OCI-LY1 (cell line): ENCODE data around the gene CD96.

Experiments
- EZH2 ChIP-seq: fragments of 200-600 bp; sonication (generic), shearing (Covaris generic); IDR thresholded peaks from 2 replicates; pipeline ENCODE4 v1.8.0; 2017; ENCODE audit warnings: borderline replicate concordance, mixed run types, mild to moderate bottlenecking, antibody characterized with exemption, low read length, moderate library complexity, mixed read lengths
- TF ChIP-seq, protein P1 (sequence below): fragments of 200-600 bp; sonication (generic), shearing (Covaris generic); IDR thresholded peaks from 2 replicates; pipeline ENCODE4 v1.5.1; 2017; ENCODE audit warnings: mild to moderate bottlenecking, antibody characterized with exemption, low read length, moderate library complexity, mixed read lengths

DNA sequence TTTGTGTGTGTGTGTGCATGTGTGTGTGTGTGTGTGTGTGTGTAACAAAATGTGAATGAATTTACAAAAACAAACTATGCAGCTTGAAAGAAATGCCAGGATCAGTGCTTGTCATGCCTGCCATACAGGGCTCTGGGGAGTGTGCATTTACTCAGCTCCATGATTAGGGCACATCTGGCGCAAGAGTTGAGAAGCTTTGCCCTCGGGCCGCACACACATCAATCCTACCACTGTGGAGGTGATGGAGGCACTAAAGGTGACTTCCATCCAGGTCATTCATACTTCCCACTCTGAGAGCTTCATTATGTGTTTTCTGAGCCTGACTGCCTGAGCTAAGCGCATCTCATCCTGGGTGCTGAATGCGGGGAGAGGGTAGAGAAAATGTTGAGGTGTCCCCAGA is 125.2 kb downstream of the CD96 start:
- TF ChIP-seq, protein P1, sequence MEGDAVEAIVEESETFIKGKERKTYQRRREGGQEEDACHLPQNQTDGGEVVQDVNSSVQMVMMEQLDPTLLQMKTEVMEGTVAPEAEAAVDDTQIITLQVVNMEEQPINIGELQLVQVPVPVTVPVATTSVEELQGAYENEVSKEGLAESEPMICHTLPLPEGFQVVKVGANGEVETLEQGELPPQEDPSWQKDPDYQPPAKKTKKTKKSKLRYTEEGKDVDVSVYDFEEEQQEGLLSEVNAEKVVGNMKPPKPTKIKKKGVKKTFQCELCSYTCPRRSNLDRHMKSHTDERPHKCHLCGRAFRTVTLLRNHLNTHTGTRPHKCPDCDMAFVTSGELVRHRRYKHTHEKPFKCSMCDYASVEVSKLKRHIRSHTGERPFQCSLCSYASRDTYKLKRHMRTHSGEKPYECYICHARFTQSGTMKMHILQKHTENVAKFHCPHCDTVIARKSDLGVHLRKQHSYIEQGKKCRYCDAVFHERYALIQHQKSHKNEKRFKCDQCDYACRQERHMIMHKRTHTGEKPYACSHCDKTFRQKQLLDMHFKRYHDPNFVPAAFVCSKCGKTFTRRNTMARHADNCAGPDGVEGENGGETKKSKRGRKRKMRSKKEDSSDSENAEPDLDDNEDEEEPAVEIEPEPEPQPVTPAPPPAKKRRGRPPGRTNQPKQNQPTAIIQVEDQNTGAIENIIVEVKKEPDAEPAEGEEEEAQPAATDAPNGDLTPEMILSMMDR = no peak
- TF ChIP-seq EZH2 = no peak
